ENCODE results near the gene PTPRT. TPM values are rescaled to one million over a fixed set of nuclear protein-coding genes. Genes with fewer than 3 reads are reported as not detected.

PTPRT gene
- total RNA-seq, 1 donor: 0.72 TPM

- no peak for DNase-seq (ENCODE audit: low read depth)
- TF ChIP-seq, protein P1, sequence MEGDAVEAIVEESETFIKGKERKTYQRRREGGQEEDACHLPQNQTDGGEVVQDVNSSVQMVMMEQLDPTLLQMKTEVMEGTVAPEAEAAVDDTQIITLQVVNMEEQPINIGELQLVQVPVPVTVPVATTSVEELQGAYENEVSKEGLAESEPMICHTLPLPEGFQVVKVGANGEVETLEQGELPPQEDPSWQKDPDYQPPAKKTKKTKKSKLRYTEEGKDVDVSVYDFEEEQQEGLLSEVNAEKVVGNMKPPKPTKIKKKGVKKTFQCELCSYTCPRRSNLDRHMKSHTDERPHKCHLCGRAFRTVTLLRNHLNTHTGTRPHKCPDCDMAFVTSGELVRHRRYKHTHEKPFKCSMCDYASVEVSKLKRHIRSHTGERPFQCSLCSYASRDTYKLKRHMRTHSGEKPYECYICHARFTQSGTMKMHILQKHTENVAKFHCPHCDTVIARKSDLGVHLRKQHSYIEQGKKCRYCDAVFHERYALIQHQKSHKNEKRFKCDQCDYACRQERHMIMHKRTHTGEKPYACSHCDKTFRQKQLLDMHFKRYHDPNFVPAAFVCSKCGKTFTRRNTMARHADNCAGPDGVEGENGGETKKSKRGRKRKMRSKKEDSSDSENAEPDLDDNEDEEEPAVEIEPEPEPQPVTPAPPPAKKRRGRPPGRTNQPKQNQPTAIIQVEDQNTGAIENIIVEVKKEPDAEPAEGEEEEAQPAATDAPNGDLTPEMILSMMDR (IDR thresholded peaks at IDR 0.05; ENCODE audit: insufficient read depth, low read length): no peak
- no peak overlapping the region for H3K4me3 ChIP-seq (ENCODE audit: low read depth, low read length)
Observed at GRCh38 chr20:43022568-43022967, 167.1 kb downstream of the PTPRT start.

GRCh38 chr20:43022081-43022480, 167.6 kb downstream of the PTPRT start:
- TF ChIP-seq, protein P1 (IDR thresholded peaks at IDR 0.05; ENCODE audit: insufficient read depth, low read length): no peak
- H3K4me3 ChIP-seq (ENCODE audit: low read depth, low read length): no peak overlapping the region
- DNase-seq (ENCODE audit: low read depth): no peak

DNA sequence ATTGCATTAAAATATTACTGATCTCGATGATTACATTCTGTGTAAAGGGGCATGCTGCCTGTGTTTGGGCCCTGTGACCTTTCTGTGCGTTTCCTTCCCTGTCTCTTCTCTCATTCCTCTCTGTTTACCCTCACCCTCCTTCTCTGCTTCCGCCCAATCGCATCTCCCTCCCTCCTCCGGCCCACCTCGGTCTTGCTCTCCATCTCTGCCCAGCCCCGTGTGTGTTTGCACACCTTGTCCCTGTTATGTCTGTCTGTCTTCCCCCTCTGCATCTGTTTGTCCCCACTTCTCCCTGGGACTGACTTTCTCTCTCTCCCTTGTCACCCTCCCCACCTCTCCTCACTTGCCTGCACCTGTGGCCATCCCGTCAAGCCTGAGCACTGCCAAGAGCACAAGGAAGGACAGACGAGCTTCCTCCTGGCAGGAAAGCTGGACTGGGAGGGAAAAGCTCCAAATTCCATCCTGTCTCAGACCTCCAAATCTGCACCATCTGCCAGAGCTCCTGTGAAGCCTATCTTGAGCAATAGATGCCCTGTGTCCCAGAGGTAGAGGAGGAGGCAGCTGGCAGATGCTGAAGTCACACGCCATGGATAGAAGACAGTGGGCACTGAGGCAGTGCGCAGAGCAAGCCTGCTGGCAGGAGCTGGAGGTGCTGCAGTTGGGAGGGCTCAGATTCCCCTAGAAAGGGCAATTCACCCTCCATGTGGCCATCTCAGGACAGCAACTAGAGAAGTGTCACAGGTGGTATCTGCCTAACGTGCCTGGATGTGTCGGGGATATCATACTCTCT, 172.3 kb downstream of the PTPRT start:
- TF ChIP-seq, protein P1 (IDR thresholded peaks at IDR 0.05; ENCODE audit: insufficient read depth, low read length): no peak
- DNase-seq (ENCODE audit: low read depth): no peak
- no peak overlapping the region for H3K4me3 ChIP-seq (ENCODE audit: low read depth, low read length)

GRCh38 chr20:43016257-43016656, 173.4 kb downstream of the PTPRT start:
- TF ChIP-seq, protein P1 (IDR thresholded peaks at IDR 0.05; ENCODE audit: insufficient read depth, low read length): no peak
- DNase-seq (ENCODE audit: low read depth): no peak
- no peak overlapping the region for H3K4me3 ChIP-seq (ENCODE audit: low read depth, low read length)

- no peak overlapping the region for H3K4me3 ChIP-seq (ENCODE audit: low read depth, low read length)
- TF ChIP-seq, protein P1 (IDR thresholded peaks at IDR 0.05; ENCODE audit: insufficient read depth, low read length): no peak
- no peak for DNase-seq (ENCODE audit: low read depth)
Observed at GRCh38 chr20:43015566-43015965, 174.1 kb downstream of the PTPRT start.

GRCh38 chr20:43014206-43014605, 175.5 kb downstream of the PTPRT start:
- no peak for DNase-seq (ENCODE audit: low read depth)
- TF ChIP-seq, protein P1 (IDR thresholded peaks at IDR 0.05; ENCODE audit: insufficient read depth, low read length): no peak
- no peak overlapping the region for H3K4me3 ChIP-seq (ENCODE audit: low read depth, low read length)

GRCh38 chr20:43011491-43011890, 178.2 kb downstream of the PTPRT start:
- no peak for DNase-seq (ENCODE audit: low read depth)
- TF ChIP-seq, protein P1 (IDR thresholded peaks at IDR 0.05; ENCODE audit: insufficient read depth, low read length): no peak

More at GRCh38 chr20:43011491-43011890, 178.2 kb downstream of the PTPRT start:
- no peak overlapping the region for H3K4me3 ChIP-seq (ENCODE audit: low read depth, low read length)
